Ovary (tissue), 3 donors: ENCODE data around the gene ALDH3A1.

Source experiments
- CTCF ChIP-seq, 3 donors: fragments of 450-650 bp in 2 of 3; fragments of 200-600 bp in 1 of 3; IDR thresholded peaks; one replicate each; pipeline versions ENCODE4 v1.5.1 to v1.8.0; 2016 to 2022; ENCODE audit warnings: antibody characterized with exemption in 3 of 3, mild to moderate bottlenecking in 1 of 3
- EP300 ChIP-seq: sonication (generic); formaldehyde crosslinking; IDR thresholded peaks from one replicate; pipeline ENCODE4 v1.6.1; 2017; ENCODE audit warnings: antibody characterized with exemption
- POLR2A ChIP-seq: fragments of 450-650 bp; IDR thresholded peaks from one replicate; pipeline ENCODE4 v1.6.1; 2017; ENCODE audit warnings: antibody characterized with exemption, mild to moderate bottlenecking, moderate library complexity
- donor health status: DM: no; HTN: no; CAD: no.

- TF ChIP-seq EP300 (no peak), CTCF (IDR thresholded peaks at IDR 0.05) (no peak), POLR2A (no peak)
These were observed 31.7 kb downstream of the ALDH3A1 start, which contains the start of gene SLC47A2 for GRCh38 chr17:19716108-19717030.
